B cell (primary cell): ENCODE results near the gene PRIM1. TPM values are rescaled to one million over a fixed set of nuclear protein-coding genes. Genes with fewer than 3 reads are reported as not detected.
A peak's percentile ranks its signal among the peaks of the same experiment; 100 is the strongest.
"Not testable (repeated sequence)": the region's sequence is repeated elsewhere in the genome, so short reads cannot be mapped to it uniquely, and the experiment has no call there.

Experiments used
- ATAC-seq: fragments of 200-7000 bp; cut with Tn5 transposase; one replicate; pipeline ENCODE4 v1.10.0; 2021; ENCODE audit warnings: low read depth, mild to moderate bottlenecking, moderate number of reproducible peaks, moderate library complexity
- CTCF ChIA-PET: fragments of 350-600 bp; sonication (Branson Sonifier 250); formaldehyde crosslinking; loops from one replicate; lab custom pipeline; 2021; ENCODE audit warnings: antibody characterized with exemption, inconsistent platforms; lab: Charles Lee
- POLR2A ChIA-PET: fragments of 350-600 bp; sonication (Branson Sonifier 250); formaldehyde crosslinking; loops from one replicate; lab custom pipeline; 2021; ENCODE audit warnings: antibody characterized with exemption; lab: Charles Lee
- DNase-seq: peaks from one replicate; pipeline ENCODE4 v3.0.0; 2013
- H2AFZ ChIP-seq: 2 replicates; pipeline ENCODE4 v1.6.1; 2012; ENCODE audit warnings: mild to moderate bottlenecking, low read depth, low read length; ENCODE audit not compliant: insufficient read depth, poor library complexity, severe bottlenecking
- H3K27ac ChIP-seq, 2 donors: 1 replicate in 1 of 2; 2 replicates in 1 of 2; pipeline ENCODE4 v1.5.1; 2012 to 2013; ENCODE audit warnings: low read length in 2 of 2, mild to moderate bottlenecking in 2 of 2, moderate library complexity in 1 of 2
- H3K27me3 ChIP-seq, 4 experiments: fragments of 200-600 bp in 1 of 4; sonication (generic) in 1 of 4; replicated peaks in 1 of 4; 1 replicate in 2 of 4; 2 replicates in 2 of 4; pipeline versions ENCODE4 v1.6.1 to v1.7.0; 2013 to 2016; ENCODE audit warnings: low read length in 3 of 4, mild to moderate bottlenecking in 2 of 4, mixed read lengths in 1 of 4, moderate library complexity in 1 of 4; ENCODE audit not compliant: insufficient read depth in 4 of 4, control insufficient read depth in 3 of 4; ENCODE audit errors: control extremely low read depth in 1 of 4
- H3K36me3 ChIP-seq, 2 experiments: replicated peaks in 1 of 2; 1 replicate in 1 of 2; 2 replicates in 1 of 2; pipeline versions ENCODE4 v1.6.1 to v1.7.1; 2013; ENCODE audit warnings: low read length in 1 of 2; ENCODE audit not compliant: insufficient read depth in 2 of 2, control insufficient read depth in 1 of 2; ENCODE audit errors: control extremely low read depth in 1 of 2, extremely low read depth in 1 of 2
- H3K4me1 ChIP-seq, 2 donors: fragments of 200-600 bp in 1 of 2; sonication (generic) in 1 of 2; 1 replicate in 1 of 2; 2 replicates in 1 of 2; pipeline versions ENCODE4 v1.5.1 to v1.6.1; 2013 to 2017; ENCODE audit warnings: low read length in 2 of 2; ENCODE audit not compliant: control insufficient read depth in 2 of 2, insufficient read depth in 2 of 2
- H3K4me2 ChIP-seq: replicated peaks from 2 replicates; pipeline ENCODE3; 2012; ENCODE audit warnings: mild to moderate bottlenecking, low read depth, low read length; ENCODE audit not compliant: poor library complexity, severe bottlenecking
- H3K4me3 ChIP-seq, 5 experiments: fragments of 200-600 bp in 1 of 5; sonication (generic) in 1 of 5; 1 replicate in 3 of 5; 2 replicates in 2 of 5; pipeline versions ENCODE4 v1.5.1 to v1.7.0; 2011 to 2016; ENCODE audit warnings: low read length in 4 of 5, mild to moderate bottlenecking in 4 of 5, low read depth in 2 of 5, control low read depth in 1 of 5, moderate library complexity in 1 of 5; ENCODE audit not compliant: insufficient read depth in 1 of 5; ENCODE audit errors: control extremely low read depth in 1 of 5, extremely low read depth in 1 of 5
- H3K79me2 ChIP-seq: fragments of 200-600 bp; sonication (generic); one replicate; pipeline ENCODE4 v1.6.0; 2016; ENCODE audit warnings: low read length; ENCODE audit not compliant: control insufficient read depth, insufficient read depth
- H3K9ac ChIP-seq: fragments of 200-600 bp; sonication (generic); 2 replicates; pipeline ENCODE4 v1.6.1; 2017; ENCODE audit warnings: mild to moderate bottlenecking, low read length, moderate library complexity
- H3K9me3 ChIP-seq, 3 donors: one replicate each; pipeline versions ENCODE4 v1.6.1 to v1.7.1; 2013; ENCODE audit warnings: low read length in 2 of 3; ENCODE audit not compliant: control insufficient read depth in 2 of 3, insufficient read depth in 1 of 3; ENCODE audit errors: control extremely low read depth in 1 of 3
- H4K20me1 ChIP-seq: 2 replicates; pipeline ENCODE4 v1.6.0; 2012; ENCODE audit warnings: mild to moderate bottlenecking, low read length; ENCODE audit not compliant: insufficient read depth, control insufficient read depth, poor library complexity, severe bottlenecking
- H3K27ac Mint-ChIP-seq: one replicate; pipeline ENCODE4 v1.8.0; 2021; ENCODE audit warnings: mixed read lengths
- H3K27me3 Mint-ChIP-seq: one replicate; pipeline ENCODE4 v1.8.0; 2021; ENCODE audit warnings: mixed read lengths
- H3K4me1 Mint-ChIP-seq: one replicate; pipeline ENCODE4 v1.8.0; 2021; ENCODE audit warnings: mixed read lengths
- H3K4me3 Mint-ChIP-seq: one replicate; pipeline ENCODE4 v1.8.0; 2021; ENCODE audit warnings: mixed read lengths
- H3K9me3 Mint-ChIP-seq: one replicate; pipeline ENCODE4 v1.8.0; 2022; ENCODE audit warnings: mixed read lengths; ENCODE audit not compliant: insufficient read depth
- CTCF ChIP-seq: fragments of 200-600 bp; IDR thresholded peaks from one replicate; pipeline ENCODE4 v1.8.0; 2022; ENCODE audit warnings: antibody characterized with exemption, mild to moderate bottlenecking
- EZH2 ChIP-seq: IDR thresholded peaks from 2 replicates; pipeline ENCODE4 v1.6.1; 2012; ENCODE audit warnings: borderline replicate concordance, low read depth, mild to moderate bottlenecking, moderate library complexity, low read length; ENCODE audit not compliant: insufficient read depth, poor library complexity, severe bottlenecking
- WGBS: methylation state at CpG from one replicate; pipeline ENCODE4 v1.1.5; 2013; ENCODE audit warnings: missing lambda C conversion rate; ENCODE audit not compliant: insufficient coverage; 5-methylcytosine and 5-hydroxymethylcytosine counted together
- intact Hi-C: fragments of 100-400 bp; cut with micrococcal nuclease; formaldehyde crosslinking; loops from one replicate; pipeline ENCODE4 v1.10.0; 2022
- polyA plus RNA-seq: library from polyadenylated mRNA; depleted of rRNA; stranded (reverse); fragments of >200 nt; gene quantifications from 2 replicates; pipeline ENCODE4 v1.2.3, GENCODE V29; 2012
- total RNA-seq, 2 donors: library from RNA; stranded (reverse); fragments of 120-200 nt in 1 of 2; gene quantifications; 1 replicate in 1 of 2; 2 replicates in 1 of 2; pipeline versions ENCODE4 v1.2.3 to v1.2.4, GENCODE V29; 2013 to 2022

The PRIM1 gene
- total and polyA plus RNA-seq, 2 donors (not counting 1 experiment from before 2014, with no cell fraction given): 16.9 to 25.4 TPM

DNA sequence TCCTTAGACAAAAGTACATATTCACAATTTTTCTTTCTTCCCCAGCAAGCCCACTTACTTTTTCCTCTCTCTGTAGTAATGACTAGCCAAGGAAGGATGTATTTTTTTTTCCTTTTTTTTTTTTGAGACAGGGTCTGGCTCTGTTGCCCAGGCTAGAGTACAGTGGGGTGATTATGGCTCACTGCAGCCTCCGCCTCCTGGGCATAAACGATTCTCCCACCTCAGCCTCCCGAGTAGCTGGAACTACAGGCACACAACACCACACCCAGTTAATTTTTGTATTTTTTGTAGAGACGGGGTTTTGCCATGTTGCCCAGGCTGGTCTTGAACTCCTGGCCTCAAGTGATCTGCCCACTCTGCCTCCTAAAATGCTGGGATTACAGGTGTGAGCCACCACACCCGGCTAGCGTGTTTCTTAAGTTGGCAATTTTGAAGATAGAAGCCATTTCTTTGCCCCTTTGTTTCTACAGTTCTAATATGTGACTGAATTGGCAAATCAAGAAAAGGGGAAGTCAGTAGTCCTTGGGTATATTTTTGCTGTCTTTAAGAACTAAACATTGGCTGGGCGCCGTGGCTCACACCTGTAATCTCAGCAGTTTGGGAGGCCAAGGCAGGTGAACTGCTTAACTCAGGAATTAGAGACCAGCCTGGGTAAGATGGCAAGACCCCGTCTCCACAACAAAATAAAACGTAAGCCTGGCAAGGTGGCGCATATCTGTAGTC lies 23.8 kb downstream of the PRIM1 start:
- POLR2A ChIA-PET: no interaction called here
- no peak overlapping the region for H3K27ac Mint-ChIP-seq
- 85% methylated on average over 5 of the region's 11 CpGs for WGBS
- no peak overlapping the region for H3K4me2 ChIP-seq
- H3K4me3 Mint-ChIP-seq: no peak overlapping the region
- H2AFZ ChIP-seq: no peak overlapping the region
- H3K9me3 Mint-ChIP-seq: no peaks in the 10 kb centered on the region
- peaks cover 7% of the 10 kb centered on the region for H4K20me1 ChIP-seq
- peaks cover 26% of the 10 kb centered on the region for H3K79me2 ChIP-seq
- H3K9ac ChIP-seq: no peak overlapping the region
- no peaks in the 10 kb centered on the region for H3K9me3 ChIP-seq
- H3K4me1 Mint-ChIP-seq: peaks cover 27% of the 10 kb centered on the region
- H3K36me3 ChIP-seq: peaks cover 4 to 23% of the 10 kb centered on the region in 2 experiments
- no peaks in the 10 kb centered on the region for H3K27me3 ChIP-seq
- intact Hi-C loops: no loop called here
- ATAC-seq (no peak), DNase-seq (no peak)
- CTCF ChIA-PET: interaction anchor here (0.7 to 1.1 kb wide), 3 partner anchors 21 to 273 kb away, joined by 3 to 7 read pairs (median 3); no protein-coding TSS in a partner anchor
- no peak for TF ChIP-seq EZH2
- no peak for TF ChIP-seq CTCF
- no peak overlapping the region for H3K27ac ChIP-seq
- H3K4me3 ChIP-seq: no peak overlapping the region
- no peaks in the 10 kb centered on the region for H3K27me3 Mint-ChIP-seq
- H3K4me1 ChIP-seq: peaks cover 15 to 20% of the 10 kb centered on the region in 2 donors

GRCh38 chr12:56726196-56726675 lies 25.9 kb downstream of the PRIM1 start:
- Histone ChIP-seq H3K4me2 (peak overlapping the region; percentile 76), H2AFZ (peak overlapping the region; percentile 83), H3K79me2 (peaks cover 46% of the 10 kb centered on the region), H3K4me3 (peak overlapping the region in 2 of 5 experiments; percentile 90 to 99), H4K20me1 (peaks cover 22% of the 10 kb centered on the region), H3K27ac (peak overlapping the region; percentile 81 to 92), H3K9ac (peak overlapping the region; percentile 83), H3K4me1 (peaks cover 36 to 39% of the 10 kb centered on the region in 2 donors), H3K36me3 (peaks cover 0 to 24% of the 10 kb centered on the region in 2 experiments)
- POLR2A ChIA-PET: interaction anchor here (0.7 to 2.1 kb wide), 9 partner anchors 15 to 679 kb away, joined by 3 to 25 read pairs (median 9); partner anchors contain the start of genes PTGES3 and STAT6
- peak overlapping the region; percentile 95 for H3K4me3 Mint-ChIP-seq
- H3K9me3 ChIP-seq, intact Hi-C loops, DNase-seq, H3K27me3 Mint-ChIP-seq, H3K9me3 Mint-ChIP-seq, ATAC-seq, H3K27me3 ChIP-seq: not testable (repeated sequence)
- 97% methylated on average over 15 of the region's 15 CpGs for WGBS
- H3K4me1 Mint-ChIP-seq: peaks cover 48% of the 10 kb centered on the region
- CTCF ChIA-PET: interaction anchor here (1.1 to 2.2 kb wide), 5 partner anchors 12 to 386 kb away, joined by 3 to 8 read pairs (median 3); partner anchors contain the start of gene STAT6
- H3K27ac Mint-ChIP-seq: peak overlapping the region; percentile 95
